Fibroblast of lung (primary cell): ENCODE results near the gene CTNNA1.

Source experiments
- CTCF ChIP-seq, 2 donors: IDR thresholded peaks in 1 of 2; conservative IDR thresholded peaks in 1 of 2; 1 replicate in 1 of 2; 2 replicates in 1 of 2; pipeline ENCODE4 v1.5.1; 2011 to 2012; ENCODE audit warnings: low read length in 2 of 2, control low read depth in 1 of 2, inconsistent platforms in 1 of 2, low read depth in 1 of 2, mild to moderate bottlenecking in 1 of 2
- EZH2 ChIP-seq: IDR thresholded peaks from 2 replicates; pipeline ENCODE4 v1.5.1; 2012; ENCODE audit warnings: low read length, control low read depth, mild to moderate bottlenecking; ENCODE audit errors: missing control alignments

GRCh38 chr5:138772986-138773594 lies 19.9 kb downstream of the CTNNA1 start:
- TF ChIP-seq CTCF (conservative IDR thresholded peaks at IDR 0.05 in 1 of 2, IDR thresholded peaks at IDR 0.05 in 1 of 2; ENCODE audit: low read depth in 1 of 2, low read length in 2 of 2) (no peak), EZH2 (no peak)
